Measurements from ENCODE around the gene HEXIM2.

GRCh38 chr17:45143094-45143670 lies 18.5 kb upstream of the HEXIM2 start:
- TF ChIP-seq, protein P1, sequence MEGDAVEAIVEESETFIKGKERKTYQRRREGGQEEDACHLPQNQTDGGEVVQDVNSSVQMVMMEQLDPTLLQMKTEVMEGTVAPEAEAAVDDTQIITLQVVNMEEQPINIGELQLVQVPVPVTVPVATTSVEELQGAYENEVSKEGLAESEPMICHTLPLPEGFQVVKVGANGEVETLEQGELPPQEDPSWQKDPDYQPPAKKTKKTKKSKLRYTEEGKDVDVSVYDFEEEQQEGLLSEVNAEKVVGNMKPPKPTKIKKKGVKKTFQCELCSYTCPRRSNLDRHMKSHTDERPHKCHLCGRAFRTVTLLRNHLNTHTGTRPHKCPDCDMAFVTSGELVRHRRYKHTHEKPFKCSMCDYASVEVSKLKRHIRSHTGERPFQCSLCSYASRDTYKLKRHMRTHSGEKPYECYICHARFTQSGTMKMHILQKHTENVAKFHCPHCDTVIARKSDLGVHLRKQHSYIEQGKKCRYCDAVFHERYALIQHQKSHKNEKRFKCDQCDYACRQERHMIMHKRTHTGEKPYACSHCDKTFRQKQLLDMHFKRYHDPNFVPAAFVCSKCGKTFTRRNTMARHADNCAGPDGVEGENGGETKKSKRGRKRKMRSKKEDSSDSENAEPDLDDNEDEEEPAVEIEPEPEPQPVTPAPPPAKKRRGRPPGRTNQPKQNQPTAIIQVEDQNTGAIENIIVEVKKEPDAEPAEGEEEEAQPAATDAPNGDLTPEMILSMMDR (optimal IDR thresholded peaks at IDR 0.05 in 1 of 3, IDR thresholded peaks at IDR 0.05 in 1 of 3, conservative IDR thresholded peaks at IDR 0.05 in 1 of 3; ENCODE audit: extremely low read depth in 1 of 3, insufficient read depth in 2 of 3, low read length in 3 of 3) = no peak
- TF ChIP-seq EZH2 (IDR thresholded peaks at IDR 0.05; ENCODE audit: low read length) = no peak
